SK-N-SH treated with all-trans-retinoic acid at 6 μM for 48 hours (cell line): ENCODE results near the gene SMAD4.

Experiments used
- ARNTL ChIP-seq: fragments of 450-650 bp; formaldehyde crosslinking; IDR thresholded peaks from 2 replicates; pipeline ENCODE4 v1.5.0; 2020; ENCODE audit warnings: low read depth, mild to moderate bottlenecking, moderate library complexity, borderline replicate concordance
- CREB5 ChIP-seq: fragments of 250-450 bp; sonication (Bioruptor Pico); IDR thresholded peaks from 2 replicates; pipeline ENCODE4 v1.5.1; 2020; ENCODE audit warnings: low read depth, mild to moderate bottlenecking, moderate library complexity
- CSDC2 ChIP-seq: fragments of 250-450 bp; sonication (Bioruptor Pico); IDR thresholded peaks from 2 replicates; pipeline ENCODE4 v1.5.0; 2020; ENCODE audit warnings: mild to moderate bottlenecking, moderate library complexity
- CSRNP3 ChIP-seq: fragments of 250-450 bp; sonication (Bioruptor Pico); IDR thresholded peaks from 2 replicates; pipeline ENCODE4 v1.5.1; 2021; ENCODE audit warnings: mild to moderate bottlenecking, moderate library complexity
- PATZ1 ChIP-seq: fragments of 250-450 bp; sonication (Bioruptor Pico); IDR thresholded peaks from 2 replicates; pipeline ENCODE4 v1.8.0; 2020; ENCODE audit warnings: mild to moderate bottlenecking, moderate library complexity, borderline replicate concordance
- TCF4 ChIP-seq: fragments of 250-450 bp; sonication (Bioruptor Pico); IDR thresholded peaks from 2 replicates; pipeline ENCODE4 v1.8.0; 2021; ENCODE audit warnings: mild to moderate bottlenecking, moderate library complexity, borderline replicate concordance
- TSHZ2 ChIP-seq: fragments of 250-450 bp; sonication (Bioruptor Pico); IDR thresholded peaks from 2 replicates; pipeline ENCODE4 v1.5.0; 2020; ENCODE audit warnings: mild to moderate bottlenecking, moderate library complexity
- ZC3H10 ChIP-seq: fragments of 250-450 bp; sonication (Bioruptor Pico); IDR thresholded peaks from 2 replicates; pipeline ENCODE4 v1.5.1; 2021; ENCODE audit warnings: mild to moderate bottlenecking, moderate library complexity
- ZFP30 ChIP-seq: fragments of 450-650 bp; formaldehyde crosslinking; IDR thresholded peaks from 2 replicates; pipeline ENCODE4 v1.5.0; 2022; ENCODE audit warnings: mild to moderate bottlenecking, moderate library complexity
- ZNF70 ChIP-seq: fragments of 450-650 bp; formaldehyde crosslinking; IDR thresholded peaks from 2 replicates; pipeline ENCODE4 v1.5.0; 2020; ENCODE audit warnings: mild to moderate bottlenecking, moderate library complexity

- TF ChIP-seq ZC3H10 (CRISPR knock-in tag) (no peak), TCF4 (CRISPR knock-in tag) (no peak), ZNF70 (CRISPR knock-in tag) (no peak), CREB5 (CRISPR knock-in tag) (no peak), ZFP30 (no peak), ARNTL (CRISPR knock-in tag) (no peak), CSDC2 (CRISPR knock-in tag) (no peak), CSRNP3 (CRISPR knock-in tag) (no peak), TSHZ2 (CRISPR knock-in tag) (no peak), PATZ1 (CRISPR knock-in tag) (no peak)
Measured at GRCh38 chr18:51123936-51124486, 94.0 kb downstream of the SMAD4 start.
